ENCODE measurements around the gene PARD3B.

PARD3B gene

DNA sequence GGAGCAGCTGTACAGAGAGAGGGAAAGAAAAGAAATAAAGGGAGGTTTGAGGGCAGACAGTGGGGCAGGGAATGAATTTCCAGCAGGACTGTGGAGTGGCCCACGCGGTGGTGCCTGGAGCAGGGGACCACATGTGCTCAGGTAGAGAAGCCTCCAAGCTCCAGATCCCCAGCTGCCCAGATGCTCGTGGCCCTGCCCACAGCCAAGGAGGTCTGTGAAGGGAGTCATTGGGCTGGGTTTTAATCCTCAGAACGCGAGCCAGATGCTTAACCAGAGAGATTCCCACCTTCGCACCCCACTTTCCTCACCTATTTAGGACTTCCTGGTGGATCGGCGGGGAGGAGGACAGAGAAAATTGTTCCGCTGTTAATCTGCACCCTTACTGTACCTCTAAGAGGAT lies 369.4 kb downstream of the PARD3B start:
- H3K9me3 ChIP-seq (replicated peaks; ENCODE audit: insufficient read depth, low read length): no peaks in the 10 kb centered on the region
- H3K27ac ChIP-seq (ENCODE audit: low read length): no peak overlapping the region
- no peaks in the 10 kb centered on the region for H3K9me2 ChIP-seq (replicated peaks; ENCODE audit: insufficient read depth, low read length)
- H2AFZ ChIP-seq (ENCODE audit: low read length): no peak overlapping the region
- no peaks in the 10 kb centered on the region for H3F3A ChIP-seq (ENCODE audit: insufficient read depth, low read length)
- H4K20me1 ChIP-seq (ENCODE audit: insufficient read depth, low read length): no peaks in the 10 kb centered on the region
- no peaks in the 10 kb centered on the region for H3K4me1 ChIP-seq (ENCODE audit: low read length)
- no peaks in the 10 kb centered on the region for H3K27me3 ChIP-seq (replicated peaks; ENCODE audit: insufficient read depth, low read length)
- no peak overlapping the region for H3K9ac ChIP-seq (ENCODE audit: low read length)
- H3K36me3 ChIP-seq (replicated peaks; ENCODE audit: insufficient read depth, low read length): no peaks in the 10 kb centered on the region
- H3K4me2 ChIP-seq (ENCODE audit: low read depth, low read length): no peak overlapping the region
- no peak for DNase-seq
- H3K4me3 ChIP-seq (ENCODE audit: low read length): no peak overlapping the region
- no peaks in the 10 kb centered on the region for H3K79me2 ChIP-seq (ENCODE audit: low read length)
- TF ChIP-seq EZH2 (optimal IDR thresholded peaks at IDR 0.05; ENCODE audit: low read depth, low read length): no peak
- TF ChIP-seq, protein P1, sequence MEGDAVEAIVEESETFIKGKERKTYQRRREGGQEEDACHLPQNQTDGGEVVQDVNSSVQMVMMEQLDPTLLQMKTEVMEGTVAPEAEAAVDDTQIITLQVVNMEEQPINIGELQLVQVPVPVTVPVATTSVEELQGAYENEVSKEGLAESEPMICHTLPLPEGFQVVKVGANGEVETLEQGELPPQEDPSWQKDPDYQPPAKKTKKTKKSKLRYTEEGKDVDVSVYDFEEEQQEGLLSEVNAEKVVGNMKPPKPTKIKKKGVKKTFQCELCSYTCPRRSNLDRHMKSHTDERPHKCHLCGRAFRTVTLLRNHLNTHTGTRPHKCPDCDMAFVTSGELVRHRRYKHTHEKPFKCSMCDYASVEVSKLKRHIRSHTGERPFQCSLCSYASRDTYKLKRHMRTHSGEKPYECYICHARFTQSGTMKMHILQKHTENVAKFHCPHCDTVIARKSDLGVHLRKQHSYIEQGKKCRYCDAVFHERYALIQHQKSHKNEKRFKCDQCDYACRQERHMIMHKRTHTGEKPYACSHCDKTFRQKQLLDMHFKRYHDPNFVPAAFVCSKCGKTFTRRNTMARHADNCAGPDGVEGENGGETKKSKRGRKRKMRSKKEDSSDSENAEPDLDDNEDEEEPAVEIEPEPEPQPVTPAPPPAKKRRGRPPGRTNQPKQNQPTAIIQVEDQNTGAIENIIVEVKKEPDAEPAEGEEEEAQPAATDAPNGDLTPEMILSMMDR (IDR thresholded peaks at IDR 0.05; ENCODE audit: low read length): no peak
- TF ChIP-seq EZH2phosphoT487 (IDR thresholded peaks at IDR 0.05; ENCODE audit: low read length): no peak

- H3F3A ChIP-seq (ENCODE audit: insufficient read depth, low read length): no peaks in the 10 kb centered on the region
- H3K9ac ChIP-seq (ENCODE audit: low read length): no peak overlapping the region
- H3K4me3 ChIP-seq (ENCODE audit: low read length): no peak overlapping the region
- no peaks in the 10 kb centered on the region for H3K27me3 ChIP-seq (replicated peaks; ENCODE audit: insufficient read depth, low read length)
- H3K4me2 ChIP-seq (ENCODE audit: low read depth, low read length): no peak overlapping the region
- no peaks in the 10 kb centered on the region for H3K4me1 ChIP-seq (ENCODE audit: low read length)
- no peaks in the 10 kb centered on the region for H3K9me3 ChIP-seq (replicated peaks; ENCODE audit: insufficient read depth, low read length)
- H4K20me1 ChIP-seq (ENCODE audit: insufficient read depth, low read length): no peaks in the 10 kb centered on the region
- DNase-seq: no peak
- no peak overlapping the region for H3K27ac ChIP-seq (ENCODE audit: low read length)
- no peak for TF ChIP-seq EZH2 (optimal IDR thresholded peaks at IDR 0.05; ENCODE audit: low read depth, low read length)
- TF ChIP-seq, protein P1 (IDR thresholded peaks at IDR 0.05; ENCODE audit: low read length): no peak
- TF ChIP-seq EZH2phosphoT487 (IDR thresholded peaks at IDR 0.05; ENCODE audit: low read length): no peak
- no peak overlapping the region for H2AFZ ChIP-seq (ENCODE audit: low read length)
- H3K36me3 ChIP-seq (replicated peaks; ENCODE audit: insufficient read depth, low read length): no peaks in the 10 kb centered on the region
- H3K79me2 ChIP-seq (ENCODE audit: low read length): no peaks in the 10 kb centered on the region
- H3K9me2 ChIP-seq (replicated peaks; ENCODE audit: insufficient read depth, low read length): no peaks in the 10 kb centered on the region
Observed at GRCh38 chr2:204917089-204917701, 371.9 kb downstream of the PARD3B start.

GRCh38 chr2:204920776-204921175 lies 375.5 kb downstream of the PARD3B start:
- no peak overlapping the region for H3K27ac ChIP-seq (ENCODE audit: low read length)
- H3K27me3 ChIP-seq (replicated peaks; ENCODE audit: insufficient read depth, low read length): no peaks in the 10 kb centered on the region
- TF ChIP-seq, protein P1 (IDR thresholded peaks at IDR 0.05; ENCODE audit: low read length): no peak
- no peak for TF ChIP-seq EZH2 (optimal IDR thresholded peaks at IDR 0.05; ENCODE audit: low read depth, low read length)
- TF ChIP-seq EZH2phosphoT487 (IDR thresholded peaks at IDR 0.05; ENCODE audit: low read length): no peak
- H3K4me2 ChIP-seq (ENCODE audit: low read depth, low read length): no peak overlapping the region
- H3K36me3 ChIP-seq (replicated peaks; ENCODE audit: insufficient read depth, low read length): no peaks in the 10 kb centered on the region
- no peaks in the 10 kb centered on the region for H3K9me3 ChIP-seq (replicated peaks; ENCODE audit: insufficient read depth, low read length)
- no peak overlapping the region for H2AFZ ChIP-seq (ENCODE audit: low read length)
- H3K9me2 ChIP-seq (replicated peaks; ENCODE audit: insufficient read depth, low read length): no peaks in the 10 kb centered on the region
- H3K4me1 ChIP-seq (ENCODE audit: low read length): no peaks in the 10 kb centered on the region
- H3F3A ChIP-seq (ENCODE audit: insufficient read depth, low read length): no peaks in the 10 kb centered on the region
- H3K79me2 ChIP-seq (ENCODE audit: low read length): no peaks in the 10 kb centered on the region
- H4K20me1 ChIP-seq (ENCODE audit: insufficient read depth, low read length): no peaks in the 10 kb centered on the region
- no peak for DNase-seq
- no peak overlapping the region for H3K4me3 ChIP-seq (ENCODE audit: low read length)
- H3K9ac ChIP-seq (ENCODE audit: low read length): no peak overlapping the region

All from MM.1S (cell line).